Measurements from ENCODE around the gene DRC1. TPM values are rescaled to one million over a fixed set of nuclear protein-coding genes. Genes with fewer than 3 reads are reported as not detected.
"Not testable (repeated sequence)": the region's sequence is repeated elsewhere in the genome, so short reads cannot be mapped to it uniquely, and the experiment has no call there.

DRC1 gene
- total RNA-seq: not detected in 2 replicates

GRCh38 chr2:26401739-26402541, at the start of gene DRC1:
Gene DRC1, plus strand, starts transcription at chr2:26401920. Its CDS starts 70 bp downstream, at chr2:26401990.
- DNase-seq (ENCODE audit: extremely low read depth, low read depth, low spot score): peak; percentile 5

- no peak for DNase-seq (ENCODE audit: extremely low read depth, low read depth, low spot score)
Observed at GRCh38 chr2:26352892-26353291, 48.8 kb upstream of the DRC1 start.

- not testable (repeated sequence) for DNase-seq (ENCODE audit: extremely low read depth, low read depth, low spot score)
Observed at GRCh38 chr2:26354469-26354868, 47.3 kb upstream of the DRC1 start.

- DNase-seq (ENCODE audit: extremely low read depth, low read depth, low spot score): no peak
Observed at GRCh38 chr2:26355038-26355995, 46.4 kb upstream of the DRC1 start.

GRCh38 chr2:26356111-26356510, 45.6 kb upstream of the DRC1 start:
- DNase-seq (ENCODE audit: extremely low read depth, low read depth, low spot score): no peak

GRCh38 chr2:26356771-26357170, 44.9 kb upstream of the DRC1 start:
- no peak for DNase-seq (ENCODE audit: extremely low read depth, low read depth, low spot score)

- DNase-seq (ENCODE audit: extremely low read depth, low read depth, low spot score): no peak
Observed at GRCh38 chr2:26359886-26360473, 41.7 kb upstream of the DRC1 start.

- no peak for DNase-seq (ENCODE audit: extremely low read depth, low read depth, low spot score)
Observed at GRCh38 chr2:26363323-26363722, 38.4 kb upstream of the DRC1 start.

- DNase-seq (ENCODE audit: extremely low read depth, low read depth, low spot score): no peak
Observed at GRCh38 chr2:26363958-26364357, 37.8 kb upstream of the DRC1 start.

GRCh38 chr2:26364669-26365068, 37.1 kb upstream of the DRC1 start:
- no peak for DNase-seq (ENCODE audit: extremely low read depth, low read depth, low spot score)

GRCh38 chr2:26366957-26367356, 34.8 kb upstream of the DRC1 start:
- DNase-seq (ENCODE audit: extremely low read depth, low read depth, low spot score): no peak

- not testable (repeated sequence) for DNase-seq (ENCODE audit: extremely low read depth, low read depth, low spot score)
Observed at GRCh38 chr2:26369664-26370063, 32.1 kb upstream of the DRC1 start.

- not testable (repeated sequence) for DNase-seq (ENCODE audit: extremely low read depth, low read depth, low spot score)
Observed at GRCh38 chr2:26370909-26371308, 30.8 kb upstream of the DRC1 start.

GRCh38 chr2:26376799-26377198, 24.9 kb upstream of the DRC1 start:
- DNase-seq (ENCODE audit: extremely low read depth, low read depth, low spot score): no peak

GRCh38 chr2:26380281-26380680, 21.4 kb upstream of the DRC1 start:
- no peak for DNase-seq (ENCODE audit: extremely low read depth, low read depth, low spot score)

GRCh38 chr2:26382564-26382963, 19.2 kb upstream of the DRC1 start:
- no peak for DNase-seq (ENCODE audit: extremely low read depth, low read depth, low spot score)

GRCh38 chr2:26384183-26384582, 17.5 kb upstream of the DRC1 start:
- no peak for DNase-seq (ENCODE audit: extremely low read depth, low read depth, low spot score)

- no peak for DNase-seq (ENCODE audit: extremely low read depth, low read depth, low spot score)
Observed at GRCh38 chr2:26384597-26384996, 17.1 kb upstream of the DRC1 start.

- DNase-seq (ENCODE audit: extremely low read depth, low read depth, low spot score): no peak
Observed at GRCh38 chr2:26387189-26387588, 14.5 kb upstream of the DRC1 start.

- DNase-seq (ENCODE audit: extremely low read depth, low read depth, low spot score): no peak
Observed at GRCh38 chr2:26394694-26395093, 7.0 kb upstream of the DRC1 start.

- DNase-seq (ENCODE audit: extremely low read depth, low read depth, low spot score): no peak
Observed at GRCh38 chr2:26395394-26395793, 6.3 kb upstream of the DRC1 start.
